Mesendoderm (in vitro differentiated cells): ENCODE data around the gene NFAM1.

ENCODE experiments used
- DNase-seq: peaks from one replicate; pipeline ENCODE4 v3.0.0; 2013
- H2AK5ac ChIP-seq: 2 replicates; pipeline ENCODE4 v1.6.1; 2013; ENCODE audit warnings: low read length, inconsistent platforms
- H2BK120ac ChIP-seq: 2 replicates; pipeline ENCODE4 v1.6.1; 2013; ENCODE audit warnings: low read depth, mild to moderate bottlenecking, low read length, moderate library complexity, mixed read lengths
- H2BK15ac ChIP-seq: replicated peaks from 2 replicates; pipeline ENCODE4 v1.6.1; 2013; ENCODE audit warnings: low read depth, mild to moderate bottlenecking, moderate library complexity
- H2BK5ac ChIP-seq: 2 replicates; pipeline ENCODE4 v1.6.1; 2013; ENCODE audit warnings: low read length, inconsistent platforms
- H3K18ac ChIP-seq: 2 replicates; pipeline ENCODE4 v1.6.1; 2013; ENCODE audit warnings: mild to moderate bottlenecking, low read length, mixed read lengths
- H3K23ac ChIP-seq: one replicate; pipeline ENCODE4 v1.6.1; 2013; ENCODE audit warnings: low read length
- H3K27ac ChIP-seq: 2 replicates; pipeline ENCODE4 v1.5.1; 2013; ENCODE audit warnings: low read depth, mild to moderate bottlenecking, inconsistent platforms, low read length, moderate library complexity
- H3K27me3 ChIP-seq: 2 replicates; pipeline ENCODE4 v1.6.1; 2013; ENCODE audit warnings: low read length, control low read depth, mild to moderate bottlenecking, inconsistent platforms; ENCODE audit not compliant: insufficient read depth, poor library complexity
- H3K36me3 ChIP-seq: 2 replicates; pipeline ENCODE4 v1.6.1; 2013; ENCODE audit warnings: low read length, inconsistent platforms; ENCODE audit not compliant: control insufficient read depth, insufficient read depth
- H3K4ac ChIP-seq: one replicate; pipeline ENCODE4 v1.6.1; 2013; ENCODE audit warnings: low read depth, mild to moderate bottlenecking, low read length, moderate library complexity
- H3K4me1 ChIP-seq: 2 replicates; pipeline ENCODE4 v1.6.1; 2013; ENCODE audit warnings: low read depth, low read length, inconsistent platforms; ENCODE audit not compliant: control insufficient read depth
- H3K4me2 ChIP-seq: 2 replicates; pipeline ENCODE4 v1.6.1; 2013; ENCODE audit warnings: low read length
- H3K4me3 ChIP-seq: 2 replicates; pipeline ENCODE4 v1.5.1; 2013; ENCODE audit warnings: mild to moderate bottlenecking, low read length
- H3K56ac ChIP-seq: one replicate; pipeline ENCODE4 v1.6.1; 2013; ENCODE audit warnings: low read length
- H3K79me1 ChIP-seq: 2 replicates; pipeline ENCODE4 v1.6.1; 2013; ENCODE audit warnings: low read length, inconsistent platforms
- H3K79me2 ChIP-seq: 2 replicates; pipeline ENCODE4 v1.6.1; 2013; ENCODE audit warnings: mild to moderate bottlenecking, low read length; ENCODE audit not compliant: control insufficient read depth, insufficient read depth
- H3K9ac ChIP-seq: 2 replicates; pipeline ENCODE4 v1.6.1; 2013; ENCODE audit warnings: low read length, inconsistent platforms
- H4K5ac ChIP-seq: one replicate; pipeline ENCODE4 v1.6.1; 2013; ENCODE audit warnings: low read length
- H4K8ac ChIP-seq: one replicate; pipeline ENCODE4 v1.6.1; 2013; ENCODE audit warnings: low read depth, mild to moderate bottlenecking, control low read depth, low read length, moderate library complexity
- WGBS: extraction: QIAGEN DNeasy Blood & Tissue Kit; methylation state at CpG from one replicate; pipeline ENCODE4 v1.1.7; 2013; ENCODE audit warnings: low lambda C conversion rate, missing lambda C conversion rate; ENCODE audit not compliant: insufficient coverage; ENCODE audit errors: extremely low coverage; 5-methylcytosine and 5-hydroxymethylcytosine counted together

The NFAM1 gene

GRCh38 chr22:42371501-42371900 is 60.7 kb downstream of the NFAM1 start:
- Histone ChIP-seq H3K56ac (no peak overlapping the region), H3K27ac (no peak overlapping the region), H3K4me2 (no peak overlapping the region), H2AK5ac (no peak overlapping the region), H3K4me3 (no peak overlapping the region), H3K36me3 (no peaks in the 10 kb centered on the region), H3K4me1 (peaks cover 9% of the 10 kb centered on the region), H3K4ac (no peak overlapping the region), H3K27me3 (peaks cover 2% of the 10 kb centered on the region), H3K18ac (no peak overlapping the region), H3K9ac (no peak overlapping the region), H2BK5ac (no peak overlapping the region), H3K79me2 (peaks cover 4% of the 10 kb centered on the region), H2BK120ac (no peak overlapping the region), H4K8ac (no peak overlapping the region), H3K23ac (no peak overlapping the region), H3K79me1 (peaks cover 2% of the 10 kb centered on the region), H2BK15ac (no peak overlapping the region), H4K5ac (no peak overlapping the region)
- no peak for DNase-seq
- WGBS: no CpG with 5 or more reads among the region's 3 CpGs

GRCh38 chr22:42371099-42371498 is 61.1 kb downstream of the NFAM1 start:
- WGBS: no CpG with 5 or more reads among the region's 4 CpGs
- Histone ChIP-seq H2BK5ac (no peak overlapping the region), H3K4ac (no peak overlapping the region), H3K4me2 (no peak overlapping the region), H3K27ac (no peak overlapping the region), H3K23ac (no peak overlapping the region), H3K79me1 (peaks cover 2% of the 10 kb centered on the region), H2AK5ac (no peak overlapping the region), H3K36me3 (no peaks in the 10 kb centered on the region), H3K4me1 (peaks cover 9% of the 10 kb centered on the region), H4K5ac (no peak overlapping the region), H3K18ac (no peak overlapping the region), H3K27me3 (peaks cover 2% of the 10 kb centered on the region), H4K8ac (no peak overlapping the region), H2BK120ac (no peak overlapping the region), H2BK15ac (no peak overlapping the region), H3K79me2 (peaks cover 4% of the 10 kb centered on the region), H3K4me3 (no peak overlapping the region), H3K56ac (no peak overlapping the region), H3K9ac (no peak overlapping the region)
- DNase-seq: no peak

DNA sequence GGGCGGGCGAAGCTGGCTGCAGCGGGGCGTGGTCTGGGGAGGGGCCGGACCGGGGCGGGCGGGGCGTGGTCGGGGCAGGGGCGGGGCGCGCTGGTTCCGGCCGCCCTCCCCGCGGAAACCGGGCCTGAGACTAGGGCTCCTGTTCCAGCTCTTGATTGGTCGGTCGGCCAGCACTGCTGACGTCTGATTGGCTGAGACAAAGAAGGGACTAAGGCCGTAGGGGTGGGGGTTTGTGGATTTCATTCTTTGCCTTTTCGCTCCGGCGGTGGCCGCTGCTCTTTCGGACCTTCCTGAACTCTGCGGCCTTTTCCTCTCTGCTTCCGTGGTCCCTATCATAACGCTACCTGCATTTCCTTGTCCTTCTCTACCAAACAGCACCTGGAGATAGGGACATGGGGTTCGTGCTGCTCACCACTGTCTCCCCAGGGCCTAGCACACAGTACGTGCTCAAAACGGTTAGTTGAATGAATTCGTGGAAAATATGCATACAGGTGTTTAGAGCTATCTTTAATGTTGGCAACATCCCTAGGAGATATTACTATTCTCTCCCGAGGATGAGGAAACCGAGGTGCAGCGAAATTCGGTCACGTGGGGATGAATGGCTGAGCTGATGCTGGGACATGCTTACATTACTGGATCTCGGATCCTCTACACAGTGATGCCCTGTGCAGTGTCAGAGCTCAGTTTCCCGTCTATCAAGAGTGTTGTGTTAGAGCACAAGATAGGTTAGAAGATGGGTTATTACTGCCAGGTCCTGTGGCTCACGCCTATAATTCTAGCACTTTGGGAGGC is 62.8 kb downstream of the NFAM1 start:
- Histone ChIP-seq H3K4me2 (peak overlapping the region; percentile 49), H3K27ac (no peak overlapping the region), H3K79me1 (peaks cover 2% of the 10 kb centered on the region), H3K18ac (peak overlapping the region; percentile 52), H2BK5ac (no peak overlapping the region), H3K9ac (peak overlapping the region; percentile 68), H2AK5ac (no peak overlapping the region), H2BK120ac (no peak overlapping the region), H3K79me2 (peaks cover 4% of the 10 kb centered on the region), H2BK15ac (no peak overlapping the region), H3K56ac (peak overlapping the region; percentile 87), H3K4me3 (peak overlapping the region; percentile 20), H3K4me1 (peaks cover 20% of the 10 kb centered on the region), H4K5ac (no peak overlapping the region), H3K27me3 (peaks cover 2% of the 10 kb centered on the region), H4K8ac (no peak overlapping the region), H3K4ac (peak overlapping the region; percentile 76), H3K36me3 (no peaks in the 10 kb centered on the region), H3K23ac (no peak overlapping the region)
- peak; percentile 98 for DNase-seq
- WGBS: no CpG with 5 or more reads among the region's 42 CpGs

DNA sequence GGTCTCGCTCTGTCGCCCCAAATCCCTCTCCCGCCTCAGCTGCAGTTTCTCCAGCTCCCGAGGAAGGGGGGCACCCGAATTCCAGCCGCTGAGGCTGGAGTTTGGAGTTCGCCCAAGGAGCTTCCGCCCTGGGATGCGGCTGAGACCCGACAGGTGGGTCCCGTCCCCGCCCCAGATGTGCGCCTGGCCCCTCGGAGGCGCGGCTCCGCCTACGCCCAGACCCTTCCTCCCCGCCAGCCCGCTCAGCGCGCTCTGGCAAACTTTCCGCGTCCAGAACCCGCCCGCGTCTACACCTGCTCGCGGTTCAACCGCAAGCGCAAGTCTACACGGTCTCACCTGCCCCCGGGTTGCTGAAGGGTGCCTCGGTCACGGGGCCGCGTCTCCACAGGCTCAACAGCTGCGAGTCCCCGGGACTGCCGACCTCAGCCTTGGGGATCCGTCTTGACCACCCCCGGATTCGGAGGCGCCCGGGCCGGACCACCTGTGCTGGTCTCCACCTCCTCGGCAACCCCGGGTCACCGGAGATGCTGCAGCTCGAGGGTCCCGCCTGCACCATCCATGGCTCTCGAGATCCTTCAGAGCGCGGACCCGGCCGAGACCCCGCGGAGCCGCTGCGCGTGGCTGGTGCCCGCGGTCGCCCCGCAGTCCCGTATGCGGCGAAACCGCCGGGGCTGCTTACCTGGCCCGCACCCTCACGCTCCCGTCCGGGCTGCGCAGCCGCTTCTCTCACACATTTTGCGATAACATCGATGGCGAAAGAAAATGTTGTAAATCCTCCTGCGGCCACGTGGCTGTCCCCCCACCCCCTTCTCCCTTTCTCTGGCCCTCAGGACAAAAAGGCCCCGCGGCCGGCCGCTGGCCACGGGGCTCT is 63.6 kb downstream of the NFAM1 start:
- Histone ChIP-seq H2BK120ac (no peak overlapping the region), H3K56ac (peak overlapping the region; percentile 88), H4K5ac (no peak overlapping the region), H3K36me3 (no peaks in the 10 kb centered on the region), H3K18ac (no peak overlapping the region), H3K4ac (peak overlapping the region; percentile 23), H3K23ac (no peak overlapping the region), H3K79me1 (peaks cover 2% of the 10 kb centered on the region), H3K9ac (peak overlapping the region; percentile 69), H3K4me1 (peaks cover 20% of the 10 kb centered on the region), H2AK5ac (no peak overlapping the region), H3K4me2 (peak overlapping the region; percentile 83), H3K27me3 (peaks cover 2% of the 10 kb centered on the region), H3K4me3 (peak overlapping the region; percentile 66), H3K79me2 (peaks cover 4% of the 10 kb centered on the region), H2BK5ac (no peak overlapping the region), H4K8ac (no peak overlapping the region), H2BK15ac (no peak overlapping the region), H3K27ac (no peak overlapping the region)
- no CpG with 5 or more reads among the region's 86 CpGs for WGBS
- DNase-seq: no peak

- H3K27me3 ChIP-seq: peaks cover 2% of the 10 kb centered on the region
Measured at GRCh38 chr22:42367980-42368378, 64.2 kb downstream of the NFAM1 start.

More at GRCh38 chr22:42367980-42368378, 64.2 kb downstream of the NFAM1 start:
- Histone ChIP-seq H3K18ac (no peak overlapping the region), H3K79me1 (peaks cover 2% of the 10 kb centered on the region), H3K27ac (no peak overlapping the region), H2BK15ac (no peak overlapping the region), H3K4ac (no peak overlapping the region), H2BK120ac (no peak overlapping the region), H2BK5ac (no peak overlapping the region), H2AK5ac (no peak overlapping the region), H4K8ac (no peak overlapping the region), H3K56ac (peak overlapping the region; percentile 88), H3K4me1 (peaks cover 20% of the 10 kb centered on the region), H3K36me3 (no peaks in the 10 kb centered on the region), H3K23ac (no peak overlapping the region), H4K5ac (no peak overlapping the region), H3K79me2 (peaks cover 4% of the 10 kb centered on the region), H3K9ac (peak overlapping the region; percentile 69), H3K4me2 (peak overlapping the region; percentile 83), H3K4me3 (peak overlapping the region; percentile 66)
- DNase-seq: no peak
- WGBS: no CpG with 5 or more reads among the region's 11 CpGs
